SK-N-SH treated with all-trans-retinoic acid at 6 μM for 48 hours (cell line): Measurements from ENCODE around the gene UGT1A10.

Source experiments
- ATAC-seq: fragments of 200-7000 bp; cut with Tn5 transposase; 3 replicates; pipeline ENCODE4 v1.9.1; 2020; ENCODE audit warnings: mild to moderate bottlenecking, moderate library complexity
- ARNTL ChIP-seq: fragments of 450-650 bp; formaldehyde crosslinking; IDR thresholded peaks from 2 replicates; pipeline ENCODE4 v1.5.0; 2020; ENCODE audit warnings: low read depth, mild to moderate bottlenecking, moderate library complexity, borderline replicate concordance
- CSDC2 ChIP-seq: fragments of 250-450 bp; sonication (Bioruptor Pico); IDR thresholded peaks from 2 replicates; pipeline ENCODE4 v1.5.0; 2020; ENCODE audit warnings: mild to moderate bottlenecking, moderate library complexity
- ESRRG ChIP-seq: fragments of 250-450 bp; sonication (Bioruptor Pico); IDR thresholded peaks from 2 replicates; pipeline ENCODE4 v1.6.1; 2021; ENCODE audit warnings: mild to moderate bottlenecking
- OSR1 ChIP-seq: fragments of 250-450 bp; sonication (Bioruptor Pico); IDR thresholded peaks from 2 replicates; pipeline ENCODE4 v1.8.0; 2022; ENCODE audit warnings: moderate library complexity, mild to moderate bottlenecking, inconsistent platforms
- PATZ1 ChIP-seq: fragments of 250-450 bp; sonication (Bioruptor Pico); IDR thresholded peaks from 2 replicates; pipeline ENCODE4 v1.8.0; 2020; ENCODE audit warnings: mild to moderate bottlenecking, moderate library complexity, borderline replicate concordance
- RARB ChIP-seq: fragments of 250-450 bp; sonication (Bioruptor Pico); IDR thresholded peaks from 2 replicates; pipeline ENCODE4 v1.8.0; 2021; ENCODE audit warnings: mild to moderate bottlenecking, moderate library complexity
- TCF4 ChIP-seq: fragments of 250-450 bp; sonication (Bioruptor Pico); IDR thresholded peaks from 2 replicates; pipeline ENCODE4 v1.8.0; 2021; ENCODE audit warnings: mild to moderate bottlenecking, moderate library complexity, borderline replicate concordance
- TOX ChIP-seq: fragments of 250-450 bp; sonication (Bioruptor Pico); IDR thresholded peaks from 2 replicates; pipeline ENCODE4 v1.8.0; 2021; ENCODE audit warnings: mild to moderate bottlenecking, moderate library complexity, borderline replicate concordance
- ZC3H10 ChIP-seq: fragments of 250-450 bp; sonication (Bioruptor Pico); IDR thresholded peaks from 2 replicates; pipeline ENCODE4 v1.5.1; 2021; ENCODE audit warnings: mild to moderate bottlenecking, moderate library complexity
- ZFP3 ChIP-seq: fragments of 250-450 bp; sonication (Bioruptor Pico); IDR thresholded peaks from 2 replicates; pipeline ENCODE4 v1.5.0; 2020; ENCODE audit warnings: mild to moderate bottlenecking, moderate library complexity
- ZFP30 ChIP-seq: fragments of 450-650 bp; formaldehyde crosslinking; IDR thresholded peaks from 2 replicates; pipeline ENCODE4 v1.5.0; 2022; ENCODE audit warnings: mild to moderate bottlenecking, moderate library complexity
- ZNF565 ChIP-seq: fragments of 450-650 bp; formaldehyde crosslinking; conservative IDR thresholded peaks from 2 replicates; pipeline ENCODE4 v1.5.0; 2020; ENCODE audit warnings: low read depth, mild to moderate bottlenecking, moderate library complexity
- ZNF70 ChIP-seq: fragments of 450-650 bp; formaldehyde crosslinking; IDR thresholded peaks from 2 replicates; pipeline ENCODE4 v1.5.0; 2020; ENCODE audit warnings: mild to moderate bottlenecking, moderate library complexity
- ZNF8 ChIP-seq: fragments of 450-650 bp; formaldehyde crosslinking; IDR thresholded peaks from 2 replicates; pipeline ENCODE4 v1.5.0; 2020; ENCODE audit warnings: mild to moderate bottlenecking, moderate library complexity
- TF ChIP-seq, protein P1 (sequence below): fragments of 250-450 bp; sonication (Bioruptor Pico); IDR thresholded peaks from 2 replicates; pipeline ENCODE4 v1.5.0; 2020; ENCODE audit warnings: mild to moderate bottlenecking, moderate library complexity
- TF ChIP-seq, protein P2 (sequence below): fragments of 250-450 bp; sonication (Bioruptor Pico); IDR thresholded peaks from 2 replicates; pipeline ENCODE4 v1.8.0; 2021; ENCODE audit warnings: low read depth, mild to moderate bottlenecking, moderate library complexity, borderline replicate concordance
- TF ChIP-seq, protein P3 (sequence below): fragments of 250-450 bp; sonication (Bioruptor Pico); IDR thresholded peaks from 2 replicates; pipeline ENCODE4 v1.5.1; 2020; ENCODE audit warnings: low read depth, mild to moderate bottlenecking, moderate library complexity

UGT1A10 gene

GRCh38 chr2:233793465-233794127 lies 157.3 kb downstream of the UGT1A10 start:
- ATAC-seq: no peak
- TF ChIP-seq, protein P1, sequence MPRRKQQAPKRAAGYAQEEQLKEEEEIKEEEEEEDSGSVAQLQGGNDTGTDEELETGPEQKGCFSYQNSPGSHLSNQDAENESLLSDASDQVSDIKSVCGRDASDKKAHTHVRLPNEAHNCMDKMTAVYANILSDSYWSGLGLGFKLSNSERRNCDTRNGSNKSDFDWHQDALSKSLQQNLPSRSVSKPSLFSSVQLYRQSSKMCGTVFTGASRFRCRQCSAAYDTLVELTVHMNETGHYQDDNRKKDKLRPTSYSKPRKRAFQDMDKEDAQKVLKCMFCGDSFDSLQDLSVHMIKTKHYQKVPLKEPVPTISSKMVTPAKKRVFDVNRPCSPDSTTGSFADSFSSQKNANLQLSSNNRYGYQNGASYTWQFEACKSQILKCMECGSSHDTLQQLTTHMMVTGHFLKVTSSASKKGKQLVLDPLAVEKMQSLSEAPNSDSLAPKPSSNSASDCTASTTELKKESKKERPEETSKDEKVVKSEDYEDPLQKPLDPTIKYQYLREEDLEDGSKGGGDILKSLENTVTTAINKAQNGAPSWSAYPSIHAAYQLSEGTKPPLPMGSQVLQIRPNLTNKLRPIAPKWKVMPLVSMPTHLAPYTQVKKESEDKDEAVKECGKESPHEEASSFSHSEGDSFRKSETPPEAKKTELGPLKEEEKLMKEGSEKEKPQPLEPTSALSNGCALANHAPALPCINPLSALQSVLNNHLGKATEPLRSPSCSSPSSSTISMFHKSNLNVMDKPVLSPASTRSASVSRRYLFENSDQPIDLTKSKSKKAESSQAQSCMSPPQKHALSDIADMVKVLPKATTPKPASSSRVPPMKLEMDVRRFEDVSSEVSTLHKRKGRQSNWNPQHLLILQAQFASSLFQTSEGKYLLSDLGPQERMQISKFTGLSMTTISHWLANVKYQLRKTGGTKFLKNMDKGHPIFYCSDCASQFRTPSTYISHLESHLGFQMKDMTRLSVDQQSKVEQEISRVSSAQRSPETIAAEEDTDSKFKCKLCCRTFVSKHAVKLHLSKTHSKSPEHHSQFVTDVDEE (CRISPR knock-in tag): no peak
- TF ChIP-seq ZNF8 (no peak), ZNF70 (CRISPR knock-in tag) (no peak), ZC3H10 (no peak), PATZ1 (no peak), TCF4 (CRISPR knock-in tag) (no peak), ARNTL (CRISPR knock-in tag) (no peak), RARB (CRISPR knock-in tag) (no peak), ZNF565 (CRISPR knock-in tag) (no peak), ZFP3 (no peak), OSR1 (CRISPR knock-in tag) (no peak)
- TF ChIP-seq, protein P2, sequence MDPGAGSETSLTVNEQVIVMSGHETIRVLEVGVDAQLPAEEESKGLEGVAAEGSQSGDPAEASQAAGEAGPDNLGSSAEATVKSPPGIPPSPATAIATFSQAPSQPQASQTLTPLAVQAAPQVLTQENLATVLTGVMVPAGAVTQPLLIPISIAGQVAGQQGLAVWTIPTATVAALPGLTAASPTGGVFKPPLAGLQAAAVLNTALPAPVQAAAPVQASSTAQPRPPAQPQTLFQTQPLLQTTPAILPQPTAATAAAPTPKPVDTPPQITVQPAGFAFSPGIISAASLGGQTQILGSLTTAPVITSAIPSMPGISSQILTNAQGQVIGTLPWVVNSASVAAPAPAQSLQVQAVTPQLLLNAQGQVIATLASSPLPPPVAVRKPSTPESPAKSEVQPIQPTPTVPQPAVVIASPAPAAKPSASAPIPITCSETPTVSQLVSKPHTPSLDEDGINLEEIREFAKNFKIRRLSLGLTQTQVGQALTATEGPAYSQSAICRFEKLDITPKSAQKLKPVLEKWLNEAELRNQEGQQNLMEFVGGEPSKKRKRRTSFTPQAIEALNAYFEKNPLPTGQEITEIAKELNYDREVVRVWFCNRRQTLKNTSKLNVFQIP (CRISPR knock-in tag): no peak

GRCh38 chr2:233794128-233794658 lies 157.9 kb downstream of the UGT1A10 start:
- no peak for ATAC-seq
- TF ChIP-seq TOX (CRISPR knock-in tag) (no peak), ZFP30 (CRISPR knock-in tag) (no peak), ZFP3 (no peak), RARB (CRISPR knock-in tag) (no peak), CSDC2 (CRISPR knock-in tag) (no peak), ESRRG (CRISPR knock-in tag) (no peak)
- TF ChIP-seq, protein P2 (CRISPR knock-in tag): no peak
- TF ChIP-seq, protein P1 (CRISPR knock-in tag): no peak
- TF ChIP-seq, protein P3, sequence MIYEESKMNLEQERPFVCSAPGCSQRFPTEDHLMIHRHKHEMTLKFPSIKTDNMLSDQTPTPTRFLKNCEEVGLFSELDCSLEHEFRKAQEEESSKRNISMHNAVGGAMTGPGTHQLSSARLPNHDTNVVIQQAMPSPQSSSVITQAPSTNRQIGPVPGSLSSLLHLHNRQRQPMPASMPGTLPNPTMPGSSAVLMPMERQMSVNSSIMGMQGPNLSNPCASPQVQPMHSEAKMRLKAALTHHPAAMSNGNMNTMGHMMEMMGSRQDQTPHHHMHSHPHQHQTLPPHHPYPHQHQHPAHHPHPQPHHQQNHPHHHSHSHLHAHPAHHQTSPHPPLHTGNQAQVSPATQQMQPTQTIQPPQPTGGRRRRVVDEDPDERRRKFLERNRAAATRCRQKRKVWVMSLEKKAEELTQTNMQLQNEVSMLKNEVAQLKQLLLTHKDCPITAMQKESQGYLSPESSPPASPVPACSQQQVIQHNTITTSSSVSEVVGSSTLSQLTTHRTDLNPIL: no peak
